Measurements from ENCODE around the gene FYCO1.

FYCO1 gene

GRCh38 chr3:45880725-45881077 is 114.9 kb downstream of the FYCO1 start:
- DNase-seq, result no peak

- no peak for DNase-seq
Measured at GRCh38 chr3:45878124-45878523, 117.5 kb downstream of the FYCO1 start.

- no peak for DNase-seq
Measured at GRCh38 chr3:45874677-45875346, 120.8 kb downstream of the FYCO1 start.

GRCh38 chr3:45873638-45874037 is 122.0 kb downstream of the FYCO1 start:
- no peak for DNase-seq

GRCh38 chr3:45873036-45873435 is 122.6 kb downstream of the FYCO1 start:
- no peak for DNase-seq

GRCh38 chr3:45872569-45872968 is 123.1 kb downstream of the FYCO1 start:
- DNase-seq, result no peak

- no peak for DNase-seq
Measured at GRCh38 chr3:45871780-45872179, 123.8 kb downstream of the FYCO1 start.

GRCh38 chr3:45870099-45870498 is 125.5 kb downstream of the FYCO1 start:
- DNase-seq, result peak; percentile 74

GRCh38 chr3:45869638-45870037 is 126.0 kb downstream of the FYCO1 start:
- no peak for DNase-seq

- no peak for DNase-seq
Measured at GRCh38 chr3:45868650-45869049, 127.0 kb downstream of the FYCO1 start.

- no peak for DNase-seq
Measured at GRCh38 chr3:45868213-45868612, 127.4 kb downstream of the FYCO1 start.

Measured in CD4-positive, alpha-beta T cell treated with Interleukin-12 subunit alpha and Interleukin-12 subunit beta, for 1 hour (primary cell).